SK-N-SH treated with all-trans-retinoic acid at 6 μM for 48 hours (cell line): ENCODE data around the gene ARHGAP35.
A peak's percentile ranks its signal among the peaks of the same experiment; 100 is the strongest.

Experiments used
- ATAC-seq: fragments of 200-7000 bp; cut with Tn5 transposase; 3 replicates; pipeline ENCODE4 v1.9.1; 2020; ENCODE audit warnings: mild to moderate bottlenecking, moderate library complexity
- BACH2 ChIP-seq: fragments of 250-450 bp; sonication (Bioruptor Pico); IDR thresholded peaks from 2 replicates; pipeline ENCODE4 v1.9.0; 2021; ENCODE audit warnings: mild to moderate bottlenecking, borderline replicate concordance
- CSDC2 ChIP-seq: fragments of 250-450 bp; sonication (Bioruptor Pico); IDR thresholded peaks from 2 replicates; pipeline ENCODE4 v1.5.0; 2020; ENCODE audit warnings: mild to moderate bottlenecking, moderate library complexity
- CSRNP3 ChIP-seq: fragments of 250-450 bp; sonication (Bioruptor Pico); IDR thresholded peaks from 2 replicates; pipeline ENCODE4 v1.5.1; 2021; ENCODE audit warnings: mild to moderate bottlenecking, moderate library complexity
- ESRRG ChIP-seq: fragments of 250-450 bp; sonication (Bioruptor Pico); IDR thresholded peaks from 2 replicates; pipeline ENCODE4 v1.6.1; 2021; ENCODE audit warnings: mild to moderate bottlenecking
- GLIS3 ChIP-seq: fragments of 250-450 bp; sonication (Bioruptor Pico); IDR thresholded peaks from 2 replicates; pipeline ENCODE4 v1.5.0; 2020; ENCODE audit warnings: mild to moderate bottlenecking, moderate library complexity
- ISL1 ChIP-seq: fragments of 250-450 bp; sonication (Bioruptor Pico); IDR thresholded peaks from 2 replicates; pipeline ENCODE4 v2.1.2; 2022; ENCODE audit warnings: mild to moderate bottlenecking, moderate library complexity
- POU6F1 ChIP-seq: fragments of 250-450 bp; sonication (Bioruptor Pico); IDR thresholded peaks from 2 replicates; pipeline ENCODE4 v1.8.0; 2021; ENCODE audit warnings: low read depth, mild to moderate bottlenecking, moderate library complexity, borderline replicate concordance
- PPARA ChIP-seq: fragments of 250-450 bp; sonication (Bioruptor Pico); IDR thresholded peaks from 2 replicates; pipeline ENCODE4 v1.5.0; 2020; ENCODE audit warnings: mild to moderate bottlenecking, borderline replicate concordance
- RARB ChIP-seq: fragments of 250-450 bp; sonication (Bioruptor Pico); IDR thresholded peaks from 2 replicates; pipeline ENCODE4 v1.8.0; 2021; ENCODE audit warnings: mild to moderate bottlenecking, moderate library complexity
- SNAI2 ChIP-seq: fragments of 250-450 bp; sonication (Bioruptor Pico); IDR thresholded peaks from 2 replicates; pipeline ENCODE4 v1.5.0; 2020; ENCODE audit warnings: mild to moderate bottlenecking, moderate library complexity
- TCF4 ChIP-seq: fragments of 250-450 bp; sonication (Bioruptor Pico); IDR thresholded peaks from 2 replicates; pipeline ENCODE4 v1.8.0; 2021; ENCODE audit warnings: mild to moderate bottlenecking, moderate library complexity, borderline replicate concordance
- ZC3H10 ChIP-seq: fragments of 250-450 bp; sonication (Bioruptor Pico); IDR thresholded peaks from 2 replicates; pipeline ENCODE4 v1.5.1; 2021; ENCODE audit warnings: mild to moderate bottlenecking, moderate library complexity
- ZFP3 ChIP-seq: fragments of 250-450 bp; sonication (Bioruptor Pico); IDR thresholded peaks from 2 replicates; pipeline ENCODE4 v1.5.0; 2020; ENCODE audit warnings: mild to moderate bottlenecking, moderate library complexity
- ZFP30 ChIP-seq: fragments of 450-650 bp; formaldehyde crosslinking; IDR thresholded peaks from 2 replicates; pipeline ENCODE4 v1.5.0; 2022; ENCODE audit warnings: mild to moderate bottlenecking, moderate library complexity
- ZNF70 ChIP-seq: fragments of 450-650 bp; formaldehyde crosslinking; IDR thresholded peaks from 2 replicates; pipeline ENCODE4 v1.5.0; 2020; ENCODE audit warnings: mild to moderate bottlenecking, moderate library complexity
- ZNF8 ChIP-seq: fragments of 450-650 bp; formaldehyde crosslinking; IDR thresholded peaks from 2 replicates; pipeline ENCODE4 v1.5.0; 2020; ENCODE audit warnings: mild to moderate bottlenecking, moderate library complexity
- TF ChIP-seq, protein P1 (sequence below): fragments of 250-450 bp; sonication (Bioruptor Pico); IDR thresholded peaks from 2 replicates; pipeline ENCODE4 v1.5.1; 2020; ENCODE audit warnings: low read depth, mild to moderate bottlenecking, moderate library complexity
- TF ChIP-seq, protein P2 (sequence below): fragments of 250-450 bp; sonication (Bioruptor Pico); IDR thresholded peaks from 2 replicates; pipeline ENCODE4 v1.5.0; 2020; ENCODE audit warnings: mild to moderate bottlenecking, moderate library complexity
- TF ChIP-seq, protein P3 (sequence below): fragments of 250-450 bp; sonication (Bioruptor Pico); IDR thresholded peaks from 2 replicates; pipeline ENCODE4 v1.8.0; 2020; ENCODE audit warnings: mild to moderate bottlenecking, moderate library complexity, borderline replicate concordance

ARHGAP35 gene

GRCh38 chr19:46838160-46838559 lies 22.6 kb upstream of the ARHGAP35 start:
- no peak for ATAC-seq
- no peak for TF ChIP-seq ZC3H10

DNA sequence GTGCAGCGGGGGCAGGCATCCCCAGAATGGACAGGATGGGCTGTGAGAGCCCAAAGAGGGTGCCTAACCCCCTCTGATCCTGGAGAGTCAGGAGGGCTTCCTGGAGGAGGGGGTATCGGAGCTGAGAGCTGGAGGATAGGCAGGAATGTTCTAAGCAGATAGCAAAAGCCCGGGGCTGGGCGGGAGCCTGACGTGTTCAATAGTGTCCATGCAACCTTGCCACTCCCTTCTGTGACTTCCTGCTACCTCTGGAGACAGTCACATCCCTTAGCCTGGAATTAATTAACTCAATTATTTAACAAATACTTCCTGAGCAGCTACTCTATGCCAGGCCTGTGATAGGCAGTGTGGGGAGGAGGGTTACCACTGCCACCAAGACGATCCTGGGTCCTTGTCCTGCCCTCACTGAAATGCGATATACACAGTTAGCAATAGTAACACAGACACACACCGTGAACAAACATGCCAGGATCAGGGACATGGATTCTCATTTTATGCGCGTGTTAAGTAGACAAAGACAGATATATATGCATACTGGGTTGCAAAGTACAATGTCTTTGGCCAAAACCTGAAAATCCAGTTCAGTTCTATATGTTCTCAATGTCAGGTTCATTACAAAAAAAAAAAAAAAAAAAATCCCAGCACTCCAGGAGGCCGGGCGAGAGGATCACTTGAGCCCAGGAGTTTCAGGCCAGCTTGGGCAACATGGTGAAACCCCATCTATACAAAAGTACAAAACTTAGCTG lies 20.9 kb upstream of the ARHGAP35 start:
- peak; percentile 18 for ATAC-seq
- TF ChIP-seq, protein P1, sequence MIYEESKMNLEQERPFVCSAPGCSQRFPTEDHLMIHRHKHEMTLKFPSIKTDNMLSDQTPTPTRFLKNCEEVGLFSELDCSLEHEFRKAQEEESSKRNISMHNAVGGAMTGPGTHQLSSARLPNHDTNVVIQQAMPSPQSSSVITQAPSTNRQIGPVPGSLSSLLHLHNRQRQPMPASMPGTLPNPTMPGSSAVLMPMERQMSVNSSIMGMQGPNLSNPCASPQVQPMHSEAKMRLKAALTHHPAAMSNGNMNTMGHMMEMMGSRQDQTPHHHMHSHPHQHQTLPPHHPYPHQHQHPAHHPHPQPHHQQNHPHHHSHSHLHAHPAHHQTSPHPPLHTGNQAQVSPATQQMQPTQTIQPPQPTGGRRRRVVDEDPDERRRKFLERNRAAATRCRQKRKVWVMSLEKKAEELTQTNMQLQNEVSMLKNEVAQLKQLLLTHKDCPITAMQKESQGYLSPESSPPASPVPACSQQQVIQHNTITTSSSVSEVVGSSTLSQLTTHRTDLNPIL (CRISPR knock-in tag) = no peak
- TF ChIP-seq ZFP3 (CRISPR knock-in tag) (no peak), ZNF8 (CRISPR knock-in tag) (no peak), ESRRG (CRISPR knock-in tag) (no peak), RARB (no peak), ZNF70 (no peak), BACH2 (no peak), GLIS3 (CRISPR knock-in tag) (no peak), ISL1 (no peak), PPARA (CRISPR knock-in tag) (no peak), ZFP30 (CRISPR knock-in tag) (no peak), POU6F1 (CRISPR knock-in tag) (no peak), CSDC2 (no peak), ZC3H10 (no peak), CSRNP3 (CRISPR knock-in tag) (no peak)
- TF ChIP-seq, protein P2, sequence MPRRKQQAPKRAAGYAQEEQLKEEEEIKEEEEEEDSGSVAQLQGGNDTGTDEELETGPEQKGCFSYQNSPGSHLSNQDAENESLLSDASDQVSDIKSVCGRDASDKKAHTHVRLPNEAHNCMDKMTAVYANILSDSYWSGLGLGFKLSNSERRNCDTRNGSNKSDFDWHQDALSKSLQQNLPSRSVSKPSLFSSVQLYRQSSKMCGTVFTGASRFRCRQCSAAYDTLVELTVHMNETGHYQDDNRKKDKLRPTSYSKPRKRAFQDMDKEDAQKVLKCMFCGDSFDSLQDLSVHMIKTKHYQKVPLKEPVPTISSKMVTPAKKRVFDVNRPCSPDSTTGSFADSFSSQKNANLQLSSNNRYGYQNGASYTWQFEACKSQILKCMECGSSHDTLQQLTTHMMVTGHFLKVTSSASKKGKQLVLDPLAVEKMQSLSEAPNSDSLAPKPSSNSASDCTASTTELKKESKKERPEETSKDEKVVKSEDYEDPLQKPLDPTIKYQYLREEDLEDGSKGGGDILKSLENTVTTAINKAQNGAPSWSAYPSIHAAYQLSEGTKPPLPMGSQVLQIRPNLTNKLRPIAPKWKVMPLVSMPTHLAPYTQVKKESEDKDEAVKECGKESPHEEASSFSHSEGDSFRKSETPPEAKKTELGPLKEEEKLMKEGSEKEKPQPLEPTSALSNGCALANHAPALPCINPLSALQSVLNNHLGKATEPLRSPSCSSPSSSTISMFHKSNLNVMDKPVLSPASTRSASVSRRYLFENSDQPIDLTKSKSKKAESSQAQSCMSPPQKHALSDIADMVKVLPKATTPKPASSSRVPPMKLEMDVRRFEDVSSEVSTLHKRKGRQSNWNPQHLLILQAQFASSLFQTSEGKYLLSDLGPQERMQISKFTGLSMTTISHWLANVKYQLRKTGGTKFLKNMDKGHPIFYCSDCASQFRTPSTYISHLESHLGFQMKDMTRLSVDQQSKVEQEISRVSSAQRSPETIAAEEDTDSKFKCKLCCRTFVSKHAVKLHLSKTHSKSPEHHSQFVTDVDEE (CRISPR knock-in tag) = no peak
- TF ChIP-seq, protein P3, sequence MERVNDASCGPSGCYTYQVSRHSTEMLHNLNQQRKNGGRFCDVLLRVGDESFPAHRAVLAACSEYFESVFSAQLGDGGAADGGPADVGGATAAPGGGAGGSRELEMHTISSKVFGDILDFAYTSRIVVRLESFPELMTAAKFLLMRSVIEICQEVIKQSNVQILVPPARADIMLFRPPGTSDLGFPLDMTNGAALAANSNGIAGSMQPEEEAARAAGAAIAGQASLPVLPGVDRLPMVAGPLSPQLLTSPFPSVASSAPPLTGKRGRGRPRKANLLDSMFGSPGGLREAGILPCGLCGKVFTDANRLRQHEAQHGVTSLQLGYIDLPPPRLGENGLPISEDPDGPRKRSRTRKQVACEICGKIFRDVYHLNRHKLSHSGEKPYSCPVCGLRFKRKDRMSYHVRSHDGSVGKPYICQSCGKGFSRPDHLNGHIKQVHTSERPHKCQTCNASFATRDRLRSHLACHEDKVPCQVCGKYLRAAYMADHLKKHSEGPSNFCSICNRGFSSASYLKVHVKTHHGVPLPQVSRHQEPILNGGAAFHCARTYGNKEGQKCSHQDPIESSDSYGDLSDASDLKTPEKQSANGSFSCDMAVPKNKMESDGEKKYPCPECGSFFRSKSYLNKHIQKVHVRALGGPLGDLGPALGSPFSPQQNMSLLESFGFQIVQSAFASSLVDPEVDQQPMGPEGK (CRISPR knock-in tag) = no peak

GRCh38 chr19:46840498-46840942 lies 20.3 kb upstream of the ARHGAP35 start:
- no peak for TF ChIP-seq CSDC2
- no peak for TF ChIP-seq CSRNP3 (CRISPR knock-in tag)
- TF ChIP-seq, protein P3 (CRISPR knock-in tag) = no peak
- TF ChIP-seq ZFP3 (CRISPR knock-in tag) = no peak
- TF ChIP-seq TCF4 (CRISPR knock-in tag) = no peak
- TF ChIP-seq ZFP30 (CRISPR knock-in tag) = no peak
- TF ChIP-seq SNAI2 (CRISPR knock-in tag) = no peak
- TF ChIP-seq ZC3H10 = no peak
- ATAC-seq = peak; percentile 71
